Thoracic aorta (tissue), 2 donors: ENCODE measurements around the gene NUDT19. TPM values are rescaled to one million over a fixed set of nuclear protein-coding genes. Genes with fewer than 3 reads are reported as not detected.

Experiments used
- ATAC-seq: fragments of 150-250 bp; one replicate; pipeline ENCODE4 v1.8.0; 2017; ENCODE audit warnings: low read depth; ENCODE audit not compliant: insufficient number of reproducible peaks, low FRiP score
- DNase-seq: peaks from one replicate; pipeline ENCODE4 v3.0.0-alpha.2; 2020; ENCODE audit warnings: low spot score
- H3K27ac ChIP-seq, 2 donors: fragments of 200-600 bp; sonication (generic); 1 replicate in 1 of 2; 2 replicates in 1 of 2; pipeline ENCODE4 v1.5.1; 2016; ENCODE audit warnings: mild to moderate bottlenecking in 2 of 2, moderate library complexity in 2 of 2
- H3K27me3 ChIP-seq: fragments of 200-600 bp; sonication (generic); replicated peaks from 2 replicates; pipeline ENCODE4 v1.6.0; 2016; ENCODE audit warnings: mild to moderate bottlenecking; ENCODE audit not compliant: insufficient read depth
- H3K36me3 ChIP-seq: fragments of 200-600 bp; sonication (generic); one replicate; pipeline ENCODE4 v1.5.1; 2016
- H3K4me1 ChIP-seq, 2 donors: fragments of 200-600 bp; sonication (generic); 1 replicate in 1 of 2; 2 replicates in 1 of 2; pipeline versions ENCODE4 v1.5.1 to v1.6.0; 2016; ENCODE audit warnings: low read depth in 2 of 2, mild to moderate bottlenecking in 1 of 2; ENCODE audit not compliant: control insufficient read depth in 1 of 2
- H3K4me3 ChIP-seq: fragments of 200-600 bp; sonication (generic); 2 replicates; pipeline ENCODE4 v1.5.1; 2016; ENCODE audit warnings: mild to moderate bottlenecking
- H3K9me3 ChIP-seq: fragments of 200-600 bp; sonication (generic); 2 replicates; pipeline ENCODE4 v1.5.1; 2016
- total RNA-seq, 2 donors: library from RNA; depleted of rRNA; stranded (reverse); fragments of >200 nt; gene quantifications; one replicate each; pipeline versions ENCODE4 v1.1.0 to v1.2.3, GENCODE V29; 2016
- TF ChIP-seq, protein P1 (sequence below): fragments of 200-600 bp; sonication (generic); IDR thresholded peaks from one replicate; pipeline ENCODE4 v1.5.1; 2019; ENCODE audit warnings: antibody characterized with exemption

The NUDT19 gene
- total RNA-seq, 2 donors from 2014 or later, result 5.7 to 11.7 TPM

GRCh38 chr19:32658075-32658474 lies 33.5 kb upstream of the NUDT19 start:
- H3K9me3 ChIP-seq, result no peaks in the 10 kb centered on the region
- ATAC-seq (no peak), DNase-seq (no peak)
- H3K27ac ChIP-seq, result no peak overlapping the region
- TF ChIP-seq, protein P1, sequence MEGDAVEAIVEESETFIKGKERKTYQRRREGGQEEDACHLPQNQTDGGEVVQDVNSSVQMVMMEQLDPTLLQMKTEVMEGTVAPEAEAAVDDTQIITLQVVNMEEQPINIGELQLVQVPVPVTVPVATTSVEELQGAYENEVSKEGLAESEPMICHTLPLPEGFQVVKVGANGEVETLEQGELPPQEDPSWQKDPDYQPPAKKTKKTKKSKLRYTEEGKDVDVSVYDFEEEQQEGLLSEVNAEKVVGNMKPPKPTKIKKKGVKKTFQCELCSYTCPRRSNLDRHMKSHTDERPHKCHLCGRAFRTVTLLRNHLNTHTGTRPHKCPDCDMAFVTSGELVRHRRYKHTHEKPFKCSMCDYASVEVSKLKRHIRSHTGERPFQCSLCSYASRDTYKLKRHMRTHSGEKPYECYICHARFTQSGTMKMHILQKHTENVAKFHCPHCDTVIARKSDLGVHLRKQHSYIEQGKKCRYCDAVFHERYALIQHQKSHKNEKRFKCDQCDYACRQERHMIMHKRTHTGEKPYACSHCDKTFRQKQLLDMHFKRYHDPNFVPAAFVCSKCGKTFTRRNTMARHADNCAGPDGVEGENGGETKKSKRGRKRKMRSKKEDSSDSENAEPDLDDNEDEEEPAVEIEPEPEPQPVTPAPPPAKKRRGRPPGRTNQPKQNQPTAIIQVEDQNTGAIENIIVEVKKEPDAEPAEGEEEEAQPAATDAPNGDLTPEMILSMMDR, result no peak
- peaks cover 9% of the 10 kb centered on the region for H3K36me3 ChIP-seq
- peaks cover 0 to 6% of the 10 kb centered on the region in 2 donors for H3K4me1 ChIP-seq
- H3K27me3 ChIP-seq, result no peaks in the 10 kb centered on the region
- H3K4me3 ChIP-seq, result no peak overlapping the region

DNA sequence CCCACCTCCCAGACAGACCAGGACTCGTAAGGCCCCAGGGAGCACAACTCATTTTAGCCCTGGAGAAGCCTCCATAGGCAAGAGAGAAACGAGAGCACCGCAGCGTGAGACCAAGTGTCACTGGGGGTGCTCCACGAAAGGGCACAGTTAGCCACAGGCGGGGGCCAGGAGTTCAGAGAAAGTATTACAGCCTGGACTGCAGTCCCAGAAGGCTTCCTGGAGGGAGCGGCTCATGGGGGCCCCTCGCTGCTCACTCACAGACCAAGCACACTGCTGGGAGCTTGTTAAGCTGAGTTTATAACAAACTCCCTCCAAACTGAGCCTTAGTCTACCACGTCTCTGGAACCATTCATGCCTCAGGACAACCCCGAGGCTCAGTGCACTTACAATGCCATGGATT lies 33.1 kb upstream of the NUDT19 start:
- H3K27ac ChIP-seq, result no peak overlapping the region
- H3K27me3 ChIP-seq, result no peaks in the 10 kb centered on the region
- peaks cover 0 to 4% of the 10 kb centered on the region in 2 donors for H3K4me1 ChIP-seq
- DNase-seq (no peak), ATAC-seq (no peak)
- peaks cover 9% of the 10 kb centered on the region for H3K36me3 ChIP-seq
- no peaks in the 10 kb centered on the region for H3K9me3 ChIP-seq
- TF ChIP-seq, protein P1, result no peak
- H3K4me3 ChIP-seq, result no peak overlapping the region

GRCh38 chr19:32661318-32661717 lies 30.3 kb upstream of the NUDT19 start:
- no peak for ATAC-seq
- Histone ChIP-seq H3K27ac (no peak overlapping the region), H3K4me1 (peaks cover 0 to 4% of the 10 kb centered on the region in 2 donors), H3K36me3 (peaks cover 9% of the 10 kb centered on the region), H3K27me3 (no peaks in the 10 kb centered on the region), H3K4me3 (no peak overlapping the region), H3K9me3 (no peaks in the 10 kb centered on the region)
- DNase-seq, result no peak
- TF ChIP-seq, protein P1, result no peak

DNA sequence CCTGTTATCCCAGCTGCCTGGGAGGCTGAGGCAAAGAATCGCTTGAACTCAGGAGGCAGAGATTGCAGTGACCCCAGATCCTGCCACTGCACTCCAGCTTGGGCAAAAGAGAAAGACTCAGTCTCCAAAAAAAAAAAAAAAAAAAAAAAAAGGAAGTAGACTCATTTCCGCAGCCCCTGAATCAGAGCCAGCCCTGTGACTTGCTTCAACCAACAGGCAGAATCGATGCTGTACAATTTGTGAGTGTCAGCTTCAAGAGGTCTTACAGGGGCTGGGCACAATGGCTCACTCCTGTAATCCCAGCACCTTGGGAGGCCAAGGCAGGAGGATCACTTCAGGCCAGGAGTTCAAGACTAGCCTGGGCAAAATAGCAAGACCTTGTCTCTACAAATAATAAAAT lies 29.4 kb upstream of the NUDT19 start:
- H3K36me3 ChIP-seq, result peaks cover 9% of the 10 kb centered on the region
- H3K27me3 ChIP-seq, result no peaks in the 10 kb centered on the region
- no peaks in the 10 kb centered on the region for H3K9me3 ChIP-seq
- no peak overlapping the region for H3K4me3 ChIP-seq
- H3K27ac ChIP-seq, result no peak overlapping the region
- peaks cover 0 to 4% of the 10 kb centered on the region in 2 donors for H3K4me1 ChIP-seq
- TF ChIP-seq, protein P1, result no peak
- ATAC-seq (no peak), DNase-seq (no peak)

DNA sequence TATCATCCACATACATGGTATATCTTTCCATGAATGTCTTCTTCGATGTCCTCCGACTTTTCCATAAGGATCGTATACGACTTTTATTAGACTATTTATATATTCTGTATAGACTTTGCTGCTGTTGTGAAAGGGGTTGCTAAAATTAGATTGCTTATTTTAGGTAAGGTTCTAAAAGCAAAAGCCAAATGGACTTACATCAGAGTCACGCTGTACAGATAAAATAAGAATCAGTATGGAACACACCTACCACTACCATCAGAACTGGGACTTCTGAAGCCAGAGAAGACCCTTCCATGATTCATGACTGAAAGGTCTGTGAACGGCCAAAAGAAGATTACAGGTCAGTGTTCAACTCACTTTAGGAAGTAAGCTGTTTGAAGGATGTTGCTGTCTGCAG lies 25.5 kb upstream of the NUDT19 start:
- Histone ChIP-seq H3K27me3 (no peaks in the 10 kb centered on the region), H3K27ac (no peak overlapping the region), H3K4me1 (no peaks in the 10 kb centered on the region), H3K4me3 (no peak overlapping the region), H3K36me3 (no peaks in the 10 kb centered on the region), H3K9me3 (no peaks in the 10 kb centered on the region)
- TF ChIP-seq, protein P1, result no peak
- ATAC-seq (no peak), DNase-seq (no peak)
